HG02571 (cell line): ENCODE data around the gene SLC37A1.
A peak's percentile ranks its signal among the peaks of the same experiment; 100 is the strongest.

Source experiments
- ATAC-seq: cut with Tn5 transposase; IDR thresholded peaks from one replicate; pipeline ENCODE4 v1.9.1; 2021; ENCODE audit warnings: mild to moderate bottlenecking, moderate library complexity; ENCODE audit not compliant: unreplicated experiment

SLC37A1 gene

GRCh38 chr21:42503711-42504110 is 9.9 kb upstream of the SLC37A1 start:
- no peak for ATAC-seq

- ATAC-seq, result peak; percentile 77
These were observed 8.4 kb upstream of the SLC37A1 start for GRCh38 chr21:42505090-42505726.

GRCh38 chr21:42507418-42507817 is 6.2 kb upstream of the SLC37A1 start:
- ATAC-seq, result no peak

- ATAC-seq, result no peak
These were observed 5.3 kb upstream of the SLC37A1 start for GRCh38 chr21:42508371-42508770.

GRCh38 chr21:42509244-42509643 is 4.4 kb upstream of the SLC37A1 start:
- ATAC-seq, result no peak

GRCh38 chr21:42512346-42513034 is 1.2 kb upstream of the SLC37A1 start:
- no peak for ATAC-seq

GRCh38 chr21:42513985-42514882 is 582 bp downstream of the SLC37A1 start:
- ATAC-seq, result peak; percentile 44

GRCh38 chr21:42514883-42515228 is 1.2 kb downstream of the SLC37A1 start:
- no peak for ATAC-seq

- ATAC-seq, result no peak
These were observed 2.3 kb downstream of the SLC37A1 start for GRCh38 chr21:42515708-42516502.

- ATAC-seq, result no peak
These were observed 4.6 kb downstream of the SLC37A1 start for GRCh38 chr21:42518215-42518614.

GRCh38 chr21:42518626-42519025 is 5.0 kb downstream of the SLC37A1 start:
- ATAC-seq, result no peak

GRCh38 chr21:42520628-42521253 is 7.1 kb downstream of the SLC37A1 start:
- ATAC-seq, result no peak

GRCh38 chr21:42521384-42521783 is 7.7 kb downstream of the SLC37A1 start:
- no peak for ATAC-seq

- ATAC-seq, result no peak
These were observed 8.2 kb downstream of the SLC37A1 start for GRCh38 chr21:42521805-42522204.

- no peak for ATAC-seq
These were observed 8.6 kb downstream of the SLC37A1 start for GRCh38 chr21:42522271-42522670.

GRCh38 chr21:42522771-42523170 is 9.1 kb downstream of the SLC37A1 start:
- ATAC-seq, result no peak

GRCh38 chr21:42523211-42523610 is 9.6 kb downstream of the SLC37A1 start:
- ATAC-seq, result no peak

- no peak for ATAC-seq
These were observed 10.3 kb downstream of the SLC37A1 start for GRCh38 chr21:42523941-42524340.

GRCh38 chr21:42524341-42525028 is 10.8 kb downstream of the SLC37A1 start:
- peak; percentile 62 for ATAC-seq

GRCh38 chr21:42525029-42525581 is 11.5 kb downstream of the SLC37A1 start:
- peak; percentile 28 for ATAC-seq
